ENCODE results near the gene DSG1.
A peak's percentile ranks its signal among the peaks of the same experiment; 100 is the strongest.

Gene DSG1

GRCh38 chr18:31369478-31369877 is 51.5 kb downstream of the DSG1 start:
- Histone ChIP-seq H3K4me3 (ENCODE audit: low read length) (no peak overlapping the region), H2AFZ (ENCODE audit: low read depth, low read length) (no peak overlapping the region), H3K27me3 (ENCODE audit: insufficient read depth, low read length) (no peaks in the 10 kb centered on the region), H3K9me3 (ENCODE audit: low read length) (no peaks in the 10 kb centered on the region), H3K4me1 (ENCODE audit: insufficient read depth, low read length) (no peaks in the 10 kb centered on the region), H3K36me3 (ENCODE audit: insufficient read depth, low read length) (no peaks in the 10 kb centered on the region)

- H3K27me3 ChIP-seq (ENCODE audit: insufficient read depth, low read length): no peaks in the 10 kb centered on the region
- no peaks in the 10 kb centered on the region for H3K4me1 ChIP-seq (ENCODE audit: insufficient read depth, low read length)
- no peaks in the 10 kb centered on the region for H3K36me3 ChIP-seq (ENCODE audit: insufficient read depth, low read length)
- no peak overlapping the region for H2AFZ ChIP-seq (ENCODE audit: low read depth, low read length)
- no peaks in the 10 kb centered on the region for H3K9me3 ChIP-seq (ENCODE audit: low read length)
- no peak overlapping the region for H3K4me3 ChIP-seq (ENCODE audit: low read length)
Observed at GRCh38 chr18:31371989-31372388, 54.0 kb downstream of the DSG1 start.

GRCh38 chr18:31373641-31374040 is 55.7 kb downstream of the DSG1 start:
- Histone ChIP-seq H3K4me1 (ENCODE audit: insufficient read depth, low read length) (no peaks in the 10 kb centered on the region), H3K9me3 (ENCODE audit: low read length) (no peaks in the 10 kb centered on the region), H2AFZ (ENCODE audit: low read depth, low read length) (no peak overlapping the region), H3K27me3 (ENCODE audit: insufficient read depth, low read length) (no peaks in the 10 kb centered on the region), H3K36me3 (ENCODE audit: insufficient read depth, low read length) (no peaks in the 10 kb centered on the region), H3K4me3 (ENCODE audit: low read length) (no peak overlapping the region)

- H3K4me3 ChIP-seq (ENCODE audit: low read length): no peak within 1 kb of the TSS
- H3K4me1 ChIP-seq (ENCODE audit: insufficient read depth, low read length): no peaks in the 10 kb centered on the region
- no peak within 1 kb of the TSS for H2AFZ ChIP-seq (ENCODE audit: low read depth, low read length)
- no peaks in the 10 kb centered on the region for H3K27me3 ChIP-seq (ENCODE audit: insufficient read depth, low read length)
- H3K36me3 ChIP-seq (ENCODE audit: insufficient read depth, low read length): no peaks in the 10 kb centered on the region
- H3K9me3 ChIP-seq (ENCODE audit: low read length): no peaks in the 10 kb centered on the region
Observed at GRCh38 chr18:31376477-31376876, 58.5 kb downstream of the DSG1 start, which contains the start of gene DSG4. Gene DSG4 (plus strand): TSS chr18:31376777. CDS start chr18:31376912, 135 bp downstream.

GRCh38 chr18:31380912-31381311 is 63.0 kb downstream of the DSG1 start:
- no peak overlapping the region for H2AFZ ChIP-seq (ENCODE audit: low read depth, low read length)
- H3K9me3 ChIP-seq (ENCODE audit: low read length): no peaks in the 10 kb centered on the region
- no peaks in the 10 kb centered on the region for H3K4me1 ChIP-seq (ENCODE audit: insufficient read depth, low read length)
- no peaks in the 10 kb centered on the region for H3K36me3 ChIP-seq (ENCODE audit: insufficient read depth, low read length)
- H3K4me3 ChIP-seq (ENCODE audit: low read length): no peak overlapping the region
- H3K27me3 ChIP-seq (ENCODE audit: insufficient read depth, low read length): no peaks in the 10 kb centered on the region

- no peak overlapping the region for H3K4me3 ChIP-seq (ENCODE audit: low read length)
- peaks cover 7% of the 10 kb centered on the region for H3K4me1 ChIP-seq (ENCODE audit: insufficient read depth, low read length)
- no peaks in the 10 kb centered on the region for H3K9me3 ChIP-seq (ENCODE audit: low read length)
Observed at GRCh38 chr18:31382107-31382506, 64.1 kb downstream of the DSG1 start.

GRCh38 chr18:31386741-31387140 is 68.8 kb downstream of the DSG1 start:
- Histone ChIP-seq H3K4me3 (ENCODE audit: low read length) (no peak overlapping the region), H3K27me3 (ENCODE audit: insufficient read depth, low read length) (no peaks in the 10 kb centered on the region), H3K4me1 (ENCODE audit: insufficient read depth, low read length) (peaks cover 11% of the 10 kb centered on the region), H3K36me3 (ENCODE audit: insufficient read depth, low read length) (no peaks in the 10 kb centered on the region), H2AFZ (ENCODE audit: low read depth, low read length) (peak overlapping the region; percentile 20), H3K9me3 (ENCODE audit: low read length) (no peaks in the 10 kb centered on the region)

More at GRCh38 chr18:31382107-31382506, 64.1 kb downstream of the DSG1 start:
- no peaks in the 10 kb centered on the region for H3K27me3 ChIP-seq (ENCODE audit: insufficient read depth, low read length)
- H3K36me3 ChIP-seq (ENCODE audit: insufficient read depth, low read length): no peaks in the 10 kb centered on the region
- no peak overlapping the region for H2AFZ ChIP-seq (ENCODE audit: low read depth, low read length)

- no peaks in the 10 kb centered on the region for H3K4me1 ChIP-seq (ENCODE audit: insufficient read depth, low read length)
- H3K36me3 ChIP-seq (ENCODE audit: insufficient read depth, low read length): no peaks in the 10 kb centered on the region
- H3K9me3 ChIP-seq (ENCODE audit: low read length): no peaks in the 10 kb centered on the region
- H2AFZ ChIP-seq (ENCODE audit: low read depth, low read length): no peak overlapping the region
- H3K4me3 ChIP-seq (ENCODE audit: low read length): no peak overlapping the region
- H3K27me3 ChIP-seq (ENCODE audit: insufficient read depth, low read length): no peaks in the 10 kb centered on the region
Observed at GRCh38 chr18:31393286-31393685, 75.3 kb downstream of the DSG1 start.

GRCh38 chr18:31396796-31397612 is 79.0 kb downstream of the DSG1 start:
- H3K27me3 ChIP-seq (ENCODE audit: insufficient read depth, low read length): no peaks in the 10 kb centered on the region
- no peak overlapping the region for H2AFZ ChIP-seq (ENCODE audit: low read depth, low read length)
- H3K4me1 ChIP-seq (ENCODE audit: insufficient read depth, low read length): no peaks in the 10 kb centered on the region

GRCh38 chr18:31398191-31398590 is 80.2 kb downstream of the DSG1 start:
- no peaks in the 10 kb centered on the region for H3K36me3 ChIP-seq (ENCODE audit: insufficient read depth, low read length)
- H3K4me1 ChIP-seq (ENCODE audit: insufficient read depth, low read length): no peaks in the 10 kb centered on the region
- no peak overlapping the region for H3K4me3 ChIP-seq (ENCODE audit: low read length)
- no peaks in the 10 kb centered on the region for H3K9me3 ChIP-seq (ENCODE audit: low read length)
- no peak overlapping the region for H2AFZ ChIP-seq (ENCODE audit: low read depth, low read length)
- H3K27me3 ChIP-seq (ENCODE audit: insufficient read depth, low read length): no peaks in the 10 kb centered on the region

More at GRCh38 chr18:31396796-31397612, 79.0 kb downstream of the DSG1 start:
- no peaks in the 10 kb centered on the region for H3K9me3 ChIP-seq (ENCODE audit: low read length)
- no peak overlapping the region for H3K4me3 ChIP-seq (ENCODE audit: low read length)
- no peaks in the 10 kb centered on the region for H3K36me3 ChIP-seq (ENCODE audit: insufficient read depth, low read length)

GRCh38 chr18:31399306-31400032 is 81.5 kb downstream of the DSG1 start:
- no peaks in the 10 kb centered on the region for H3K9me3 ChIP-seq (ENCODE audit: low read length)
- no peaks in the 10 kb centered on the region for H3K27me3 ChIP-seq (ENCODE audit: insufficient read depth, low read length)
- H3K4me3 ChIP-seq (ENCODE audit: low read length): no peak overlapping the region
- H3K36me3 ChIP-seq (ENCODE audit: insufficient read depth, low read length): no peaks in the 10 kb centered on the region
- H3K4me1 ChIP-seq (ENCODE audit: insufficient read depth, low read length): no peaks in the 10 kb centered on the region
- H2AFZ ChIP-seq (ENCODE audit: low read depth, low read length): no peak overlapping the region

- Histone ChIP-seq H3K4me3 (ENCODE audit: low read length) (no peak overlapping the region), H3K4me1 (ENCODE audit: insufficient read depth, low read length) (no peaks in the 10 kb centered on the region), H3K9me3 (ENCODE audit: low read length) (no peaks in the 10 kb centered on the region), H3K36me3 (ENCODE audit: insufficient read depth, low read length) (no peaks in the 10 kb centered on the region), H3K27me3 (ENCODE audit: insufficient read depth, low read length) (no peaks in the 10 kb centered on the region), H2AFZ (ENCODE audit: low read depth, low read length) (no peak overlapping the region)
Observed at GRCh38 chr18:31401156-31402025, 83.4 kb downstream of the DSG1 start.

GRCh38 chr18:31402026-31402373 is 84.0 kb downstream of the DSG1 start:
- Histone ChIP-seq H3K9me3 (ENCODE audit: low read length) (no peaks in the 10 kb centered on the region), H3K4me3 (ENCODE audit: low read length) (no peak overlapping the region), H2AFZ (ENCODE audit: low read depth, low read length) (no peak overlapping the region), H3K27me3 (ENCODE audit: insufficient read depth, low read length) (no peaks in the 10 kb centered on the region), H3K36me3 (ENCODE audit: insufficient read depth, low read length) (no peaks in the 10 kb centered on the region), H3K4me1 (ENCODE audit: insufficient read depth, low read length) (no peaks in the 10 kb centered on the region)

All from neuron (in vitro differentiated cells).